HG03095 (cell line): ENCODE measurements around the gene EMILIN2.
A peak's percentile ranks its signal among the peaks of the same experiment; 100 is the strongest.

Experiments used
- ATAC-seq: cut with Tn5 transposase; IDR thresholded peaks from one replicate; pipeline ENCODE4 v1.9.1; 2021; ENCODE audit warnings: moderate library complexity; ENCODE audit not compliant: unreplicated experiment

EMILIN2 gene

DNA sequence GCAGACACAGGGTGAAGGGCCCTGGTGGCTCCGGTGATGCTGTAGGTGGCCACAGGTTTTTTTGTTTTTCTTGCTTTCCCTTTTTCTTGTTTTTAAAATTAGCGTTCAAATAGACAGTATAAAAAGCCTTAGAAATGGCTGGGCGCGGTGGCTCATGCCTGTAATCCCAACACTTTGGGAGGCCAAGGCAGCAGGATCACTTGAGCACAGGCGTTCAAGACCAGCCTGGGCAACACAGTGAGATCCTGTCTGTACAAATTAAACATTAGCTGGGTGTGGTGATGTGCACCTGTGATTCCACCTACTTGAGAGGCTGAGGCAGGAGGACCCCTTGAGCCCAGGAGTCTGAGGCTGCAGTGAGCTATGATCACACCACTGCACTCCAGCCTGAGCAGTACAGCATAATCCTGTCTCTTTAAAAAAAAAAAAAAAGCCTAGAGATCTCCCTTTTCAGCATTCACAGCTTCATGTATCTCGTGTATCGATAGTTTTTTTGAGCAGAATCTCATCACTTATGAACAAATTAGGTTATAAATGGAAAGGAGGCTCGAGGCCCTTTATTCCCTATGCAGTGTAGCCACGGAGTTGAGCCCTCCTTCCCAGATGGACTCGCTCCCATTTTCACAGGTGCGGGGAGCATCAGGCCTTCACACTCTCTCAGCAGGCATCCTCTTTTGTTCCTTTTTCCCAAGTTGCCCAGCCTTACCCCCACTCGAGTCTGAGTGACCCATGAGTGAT, 50.8 kb downstream of the EMILIN2 start:
- ATAC-seq: no peak

DNA sequence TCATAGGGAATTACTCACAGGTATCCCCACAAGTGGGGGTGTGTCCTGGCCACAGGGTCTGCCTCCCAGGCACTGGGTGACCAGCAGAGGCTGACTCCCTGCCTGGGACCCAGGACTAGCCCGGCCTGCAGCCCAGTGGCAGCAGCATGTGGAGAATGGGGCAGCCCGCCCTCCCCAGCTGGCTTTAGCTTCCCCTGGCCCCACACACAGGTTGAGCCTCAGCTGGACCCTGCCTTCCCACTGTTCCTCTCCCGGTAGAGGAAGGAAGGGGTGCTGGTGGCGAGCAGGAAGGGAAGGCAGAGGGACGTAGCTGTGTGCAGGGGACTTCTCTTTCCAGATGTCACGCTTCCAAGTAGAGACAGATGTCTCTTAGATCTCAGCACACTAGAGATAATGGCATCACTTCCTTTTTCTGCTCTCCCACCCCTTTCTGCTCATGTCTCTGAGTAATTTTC, 51.4 kb downstream of the EMILIN2 start:
- no peak for ATAC-seq

DNA sequence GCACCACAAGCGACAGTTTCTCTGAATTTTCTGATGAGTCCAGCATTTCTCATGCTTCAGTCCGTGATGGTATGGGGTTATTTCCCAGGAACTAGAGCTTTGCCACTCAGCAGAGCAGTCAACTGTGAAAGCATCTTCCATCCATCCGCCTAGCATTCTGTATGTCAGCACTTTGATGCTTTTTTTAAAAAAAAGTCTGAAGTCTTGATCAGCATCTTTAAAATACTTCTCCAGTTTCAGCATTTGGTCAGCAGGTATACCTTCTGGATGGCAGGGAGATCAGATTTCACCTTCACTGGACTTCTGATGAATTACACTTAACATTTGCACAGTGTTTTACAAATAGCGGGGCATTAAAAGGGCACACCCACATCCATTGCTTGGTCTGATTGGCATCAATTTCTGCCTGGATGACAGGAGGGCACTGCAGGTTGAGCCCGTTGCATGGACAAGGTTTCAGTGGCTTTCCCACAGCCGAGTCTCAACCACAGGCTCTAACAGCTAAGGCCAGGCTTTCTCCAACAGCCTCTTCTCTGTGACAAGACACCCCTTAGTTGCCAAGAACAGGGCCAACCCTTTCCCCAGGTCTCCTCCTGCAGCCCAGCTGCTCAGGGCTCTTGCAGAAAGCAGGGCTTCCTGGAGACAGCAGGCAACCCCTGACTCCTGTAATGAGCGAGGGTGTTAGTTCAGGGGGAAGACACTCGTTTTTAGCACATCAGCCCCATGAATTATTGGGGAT, 54.0 kb downstream of the EMILIN2 start:
- ATAC-seq: no peak

DNA sequence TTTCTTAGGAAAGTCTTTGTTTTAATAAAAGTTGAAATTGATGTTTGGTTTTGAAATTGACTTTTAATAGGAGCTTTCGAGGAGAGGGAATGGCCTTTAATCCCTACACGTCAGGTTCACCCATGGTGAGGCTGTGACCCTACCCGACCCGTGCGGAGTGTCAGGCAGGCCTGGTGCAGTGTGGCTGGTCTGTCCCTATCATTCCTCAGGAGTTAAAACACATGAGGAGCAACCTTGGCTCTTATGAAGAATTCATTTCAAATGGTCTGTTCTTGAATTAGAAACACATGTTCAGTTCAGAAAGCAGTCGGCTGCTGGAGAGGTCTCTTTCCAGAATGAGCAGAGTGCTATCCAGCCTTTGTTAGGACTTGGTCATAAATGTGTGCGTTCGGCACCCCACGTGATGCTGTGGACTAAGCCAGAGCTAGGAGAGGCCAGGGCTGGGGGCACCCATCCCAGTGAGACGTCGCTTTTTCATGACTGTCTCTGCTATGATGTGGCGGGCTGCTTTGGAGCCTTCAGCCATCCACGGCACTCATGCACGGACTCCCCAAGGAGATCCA, 54.7 kb downstream of the EMILIN2 start:
- ATAC-seq: no peak

DNA sequence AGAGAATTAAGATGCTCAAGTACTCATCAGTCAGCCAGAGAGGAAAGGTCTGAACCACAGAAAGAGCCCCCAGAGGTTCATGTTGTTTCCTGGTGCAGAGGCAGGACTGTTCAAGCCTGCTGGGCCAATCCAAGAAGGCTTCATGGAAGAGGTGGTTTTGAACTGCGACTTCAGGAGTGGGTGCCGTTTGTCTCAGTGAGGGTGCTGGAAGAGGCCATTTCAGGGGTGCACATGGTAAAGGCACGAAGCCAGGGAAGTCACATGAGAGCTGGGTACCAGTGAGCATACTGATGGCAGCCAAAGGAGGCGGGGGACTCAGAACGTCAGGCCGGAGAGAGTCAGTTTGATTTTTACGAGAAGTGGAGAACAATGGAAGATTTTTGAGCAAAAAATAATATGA, 55.5 kb downstream of the EMILIN2 start:
- no peak for ATAC-seq

DNA sequence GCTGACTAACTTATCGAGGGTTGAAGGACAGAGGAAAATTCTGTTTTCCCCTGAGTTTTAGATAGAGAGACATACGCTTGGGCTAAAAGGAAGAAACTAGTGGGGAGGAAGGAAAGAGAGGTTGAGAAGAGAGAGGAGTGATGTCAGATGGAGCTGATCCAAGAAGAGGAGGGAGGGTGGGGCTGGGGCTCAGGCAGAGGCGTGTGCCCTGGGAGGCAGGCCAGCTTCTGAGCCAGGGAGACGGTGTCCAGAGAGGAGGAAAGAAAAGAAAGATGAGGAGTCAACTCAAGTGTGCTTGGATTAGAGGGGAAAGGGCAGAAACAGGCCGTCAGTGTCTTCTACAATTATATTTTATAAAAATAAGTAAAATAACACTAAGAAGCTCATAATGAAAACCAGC, 56.2 kb downstream of the EMILIN2 start:
- ATAC-seq: no peak

DNA sequence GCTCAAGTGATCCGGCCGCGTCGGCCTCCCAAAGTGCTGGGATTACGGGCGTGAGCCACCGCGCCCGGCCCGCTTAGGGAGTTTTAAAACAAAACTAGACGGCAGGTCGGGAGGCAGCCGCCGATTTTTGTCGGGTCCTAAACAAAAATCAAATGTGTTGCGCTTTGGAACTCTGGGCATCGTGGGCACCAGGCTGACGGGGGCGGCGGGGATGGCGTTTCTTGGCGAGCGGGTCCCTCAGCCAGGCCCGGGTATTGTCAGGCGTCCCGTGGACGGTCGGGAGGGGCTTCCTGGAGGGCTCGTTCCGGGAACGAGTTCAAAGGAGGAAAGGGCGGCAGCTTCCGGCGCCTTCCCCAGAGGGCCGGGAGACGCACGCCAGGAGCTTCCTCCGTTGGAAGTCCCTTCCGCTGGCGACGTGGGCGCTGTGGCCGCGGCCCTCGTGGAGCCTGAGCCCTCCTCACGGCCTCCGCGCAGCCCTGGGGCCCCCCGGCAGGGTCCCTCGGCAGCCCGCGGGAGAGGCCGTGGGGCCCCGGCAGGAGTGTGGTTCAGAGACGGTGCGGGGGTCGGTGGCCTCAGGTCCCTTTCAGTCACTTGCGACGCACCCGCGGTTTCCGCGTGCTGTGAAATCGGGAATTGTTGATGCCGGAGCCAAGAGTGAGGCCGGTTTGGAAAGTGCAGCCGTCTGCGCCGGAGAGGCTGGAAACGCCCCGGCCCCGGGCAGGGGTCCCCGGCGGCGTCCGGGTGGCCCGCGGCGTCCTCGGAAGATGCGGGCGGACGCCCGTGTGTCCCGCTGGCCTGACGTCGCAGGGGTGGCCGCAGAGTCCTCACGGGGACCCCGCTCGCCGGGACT, 59.3 kb downstream of the EMILIN2 start:
- ATAC-seq: peak; percentile 23

DNA sequence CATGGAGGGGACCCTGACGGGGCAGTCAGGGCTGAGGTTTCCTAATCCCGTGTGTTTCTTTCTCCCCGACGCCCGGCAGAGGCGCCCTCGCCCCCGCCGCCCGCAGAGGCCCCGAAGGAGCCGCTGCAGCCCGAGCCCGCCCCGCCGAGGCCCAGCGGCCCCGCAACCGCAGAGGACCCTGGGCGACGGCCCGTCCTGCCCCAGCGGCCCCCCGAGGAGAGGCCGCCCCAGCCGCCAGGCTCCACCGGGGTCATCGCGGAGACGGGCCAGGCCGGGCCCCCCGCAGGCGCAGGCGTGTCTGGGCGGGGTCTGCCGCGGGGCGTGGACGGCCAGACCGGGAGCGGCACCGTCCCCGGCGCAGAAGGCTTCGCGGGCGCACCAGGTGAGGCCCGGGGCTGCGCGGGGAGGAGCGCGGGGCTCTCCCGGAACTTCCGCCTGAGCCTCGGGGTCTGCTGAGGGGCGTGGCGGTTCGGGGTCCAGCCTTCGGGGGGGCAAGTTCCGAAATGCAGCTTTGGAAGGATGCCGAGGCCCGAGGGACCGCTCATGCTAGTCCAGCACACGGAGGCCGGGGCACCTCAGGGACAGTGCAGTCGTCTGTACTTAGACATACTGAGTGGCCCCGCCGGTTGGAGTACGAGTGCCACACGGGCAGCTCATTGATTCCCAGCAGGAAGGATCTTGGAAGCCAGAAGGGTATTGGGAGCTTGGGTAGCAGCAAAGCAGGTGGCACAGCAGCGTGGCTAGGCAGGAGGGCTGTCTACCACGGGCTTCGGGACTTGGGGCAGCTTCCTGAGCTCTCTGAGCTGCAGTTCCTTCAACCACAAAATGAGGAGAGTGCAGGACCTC, 60.1 kb downstream of the EMILIN2 start:
- peak; percentile 56 for ATAC-seq

DNA sequence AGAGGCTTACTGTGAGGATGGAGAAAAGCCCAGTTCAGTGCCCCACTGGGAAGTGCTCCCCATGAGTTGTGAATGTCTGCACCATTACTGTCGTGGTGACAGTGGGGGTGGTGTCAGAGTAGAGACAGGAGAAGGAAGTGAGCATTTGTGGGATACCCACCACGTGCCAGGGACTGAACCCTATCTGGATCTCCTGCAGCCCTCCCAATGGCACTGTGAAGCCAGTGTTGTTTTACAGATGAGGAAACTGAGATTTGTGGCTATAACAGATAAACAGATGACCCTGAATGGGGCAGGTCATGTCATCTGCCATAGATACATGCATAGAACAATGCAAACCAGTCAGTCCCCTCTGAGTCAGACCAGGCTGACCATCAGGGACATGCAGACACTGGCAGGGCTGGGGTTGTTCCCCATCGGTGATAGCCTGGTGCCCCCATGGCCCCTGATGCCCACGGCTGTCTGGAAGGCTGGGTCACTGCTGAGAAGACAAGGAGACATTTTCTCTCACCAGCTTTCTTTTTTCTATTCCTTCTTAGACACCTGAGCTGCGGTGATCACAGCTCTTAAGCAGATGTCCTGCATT, 60.8 kb downstream of the EMILIN2 start:
- no peak for ATAC-seq

- no peak for ATAC-seq
Observed at GRCh38 chr18:2908166-2908945, 61.5 kb downstream of the EMILIN2 start.

GRCh38 chr18:2908946-2909335, 62.1 kb downstream of the EMILIN2 start:
- no peak for ATAC-seq

GRCh38 chr18:2909431-2910140, 62.8 kb downstream of the EMILIN2 start:
- no peak for ATAC-seq

DNA sequence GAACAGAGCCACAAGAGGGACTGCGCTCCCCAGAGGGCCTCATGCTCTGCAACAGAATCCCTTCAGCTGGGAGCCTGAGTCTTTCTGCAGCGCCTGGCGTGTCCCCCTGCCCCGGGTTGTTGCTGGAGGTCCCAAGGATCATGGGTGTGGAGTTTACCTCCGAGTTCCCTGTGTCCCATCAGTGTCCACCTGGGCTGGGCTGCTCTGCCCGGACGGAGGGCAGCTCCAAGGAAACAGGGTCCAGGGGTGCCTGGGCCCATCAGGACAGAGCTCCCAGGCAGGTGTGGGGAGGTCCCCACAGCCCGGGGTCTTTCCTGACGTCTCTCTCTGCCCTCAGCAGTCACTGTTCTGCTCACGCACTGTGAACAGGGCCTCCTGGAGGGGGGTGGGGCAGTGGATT, 63.5 kb downstream of the EMILIN2 start:
- no peak for ATAC-seq

DNA sequence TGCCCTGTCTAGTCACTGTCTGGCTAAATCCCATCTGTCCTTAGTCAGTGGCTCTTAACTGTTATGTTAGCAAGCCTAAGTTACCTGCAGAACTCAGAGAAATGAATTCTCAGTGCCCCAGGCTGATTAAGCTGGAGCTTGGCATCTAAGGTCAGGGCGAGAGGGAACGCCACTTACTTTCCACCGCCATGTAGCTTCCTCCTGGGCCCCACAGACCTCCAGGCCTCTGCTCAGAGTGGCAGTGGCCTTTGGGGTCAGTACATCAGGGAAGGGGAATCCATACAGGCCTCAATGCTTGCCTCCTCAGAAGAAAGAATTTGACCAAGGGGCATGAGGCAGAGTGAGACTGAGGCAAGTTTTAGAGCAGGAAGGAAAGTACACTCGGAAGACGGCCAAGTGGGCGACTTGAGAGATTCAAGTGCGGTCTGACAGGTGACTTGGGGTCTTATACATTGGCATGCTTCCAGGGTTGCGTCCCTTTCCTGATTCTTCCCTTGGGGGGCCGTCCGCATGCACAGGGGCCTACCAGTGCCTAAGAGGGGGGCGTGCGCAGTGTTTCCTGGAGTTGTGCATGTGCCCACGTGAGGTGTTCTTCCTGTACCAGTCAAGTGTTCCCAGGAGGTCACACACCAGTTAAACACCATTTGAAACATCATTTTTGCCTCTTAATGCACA, 64.1 kb downstream of the EMILIN2 start:
- no peak for ATAC-seq

GRCh38 chr18:2911533-2911932, 64.7 kb downstream of the EMILIN2 start:
- ATAC-seq: no peak

GRCh38 chr18:2912357-2913299, 65.8 kb downstream of the EMILIN2 start:
- no peak for ATAC-seq
